Ascending aorta (tissue), 2 donors: ENCODE measurements around the gene TGFBRAP1. TPM values are rescaled to one million over a fixed set of nuclear protein-coding genes. Genes with fewer than 3 reads are reported as not detected.

ENCODE experiments used
- DNase-seq, 2 donors: peaks; one replicate each; pipeline ENCODE4 v3.0.0-alpha.2; 2019; ENCODE audit warnings: low spot score in 2 of 2
- H3K27ac ChIP-seq, 2 donors: fragments of 200-600 bp; sonication (generic); one replicate each; pipeline ENCODE4 v1.5.1; 2016 to 2017; ENCODE audit warnings: mild to moderate bottlenecking in 1 of 2
- H3K27me3 ChIP-seq: fragments of 200-600 bp; sonication (generic); one replicate; pipeline ENCODE4 v1.5.1; 2017
- H3K36me3 ChIP-seq, 2 donors: fragments of 200-600 bp; sonication (generic); one replicate each; pipeline ENCODE4 v1.5.1; 2016
- H3K4me1 ChIP-seq, 2 donors: fragments of 200-600 bp; sonication (generic); one replicate each; pipeline ENCODE4 v1.5.1; 2016 to 2017; ENCODE audit warnings: mild to moderate bottlenecking in 1 of 2
- H3K4me3 ChIP-seq, 2 donors: fragments of 200-600 bp; sonication (generic); one replicate each; pipeline ENCODE4 v1.5.1; 2016 to 2017; ENCODE audit warnings: mild to moderate bottlenecking in 1 of 2
- H3K9me3 ChIP-seq, 2 donors: fragments of 200-600 bp; sonication (generic); one replicate each; pipeline ENCODE4 v1.5.1; 2016
- CTCF ChIP-seq, 3 experiments: fragments of 200-600 bp in 2 of 3; fragments of 450-650 bp in 1 of 3; sonication (generic) in 2 of 3; IDR thresholded peaks; one replicate each; pipeline ENCODE4 v1.5.1; 2016 to 2019; ENCODE audit warnings: antibody characterized with exemption in 3 of 3, mild to moderate bottlenecking in 1 of 3, moderate library complexity in 1 of 3
- intact Hi-C: fragments of 100-400 bp; cut with DNase I; formaldehyde crosslinking; loops from one replicate; pipeline ENCODE4 v1.15.1; 2023
- total RNA-seq: library from RNA; depleted of rRNA; stranded (reverse); fragments of >200 nt; gene quantifications from one replicate; pipeline ENCODE4 v1.1.0, GENCODE V29; 2016

TGFBRAP1 gene
- total RNA-seq, 1 donor from 2014 or later: 30.1 TPM

- H3K4me1 ChIP-seq: peaks cover 0 to 13% of the 10 kb centered on the region in 2 donors
- H3K4me3 ChIP-seq: no peak overlapping the region
- TF ChIP-seq CTCF (IDR thresholded peaks at IDR 0.05): no peak
- no peaks in the 10 kb centered on the region for H3K27me3 ChIP-seq
- intact Hi-C loops: loop anchor here (5.0 kb wide), 2 partner anchors 298 to 857 kb away; partner anchors contain the start of genes MRPS9 and UXS1
- H3K27ac ChIP-seq: no peak overlapping the region
- no peaks in the 10 kb centered on the region for H3K9me3 ChIP-seq
- H3K36me3 ChIP-seq: peaks cover 0 to 8% of the 10 kb centered on the region in 2 donors
- DNase-seq: no peak
These were observed 5.9 kb upstream of the TGFBRAP1 start for GRCh38 chr2:105335469-105335868.

- Histone ChIP-seq H3K4me3 (no peak overlapping the region), H3K27me3 (no peaks in the 10 kb centered on the region), H3K27ac (no peak overlapping the region), H3K36me3 (no peaks in the 10 kb centered on the region), H3K4me1 (peaks cover 0 to 18% of the 10 kb centered on the region in 2 donors), H3K9me3 (no peaks in the 10 kb centered on the region)
- intact Hi-C loops: no loop called here
- TF ChIP-seq CTCF (IDR thresholded peaks at IDR 0.05): no peak
- DNase-seq: no peak
These were observed 4.7 kb upstream of the TGFBRAP1 start for GRCh38 chr2:105334211-105334610.

GRCh38 chr2:105330681-105331375, 1.3 kb upstream of the TGFBRAP1 start:
- DNase-seq: no peak
- Histone ChIP-seq H3K36me3 (no peaks in the 10 kb centered on the region), H3K9me3 (no peaks in the 10 kb centered on the region), H3K27me3 (no peaks in the 10 kb centered on the region), H3K4me1 (peaks cover 0 to 14% of the 10 kb centered on the region in 2 donors), H3K27ac (peak overlapping the region in 1 of 2 donors; percentile 88), H3K4me3 (no peak overlapping the region)
- no peak for TF ChIP-seq CTCF (IDR thresholded peaks at IDR 0.05)
- intact Hi-C loops: no loop called here

- TF ChIP-seq CTCF (IDR thresholded peaks at IDR 0.05): no peak
- intact Hi-C loops: no loop called here
- no peak for DNase-seq
These were observed 359 bp downstream of the TGFBRAP1 start for GRCh38 chr2:105329197-105329554.

GRCh38 chr2:105328281-105329196, 996 bp downstream of the TGFBRAP1 start:
- H3K9me3 ChIP-seq: no peaks in the 10 kb centered on the region
- TF ChIP-seq CTCF (IDR thresholded peaks at IDR 0.05): no peak
- no peaks in the 10 kb centered on the region for H3K27me3 ChIP-seq
- DNase-seq: no peak
- H3K4me3 ChIP-seq: peak overlapping the region; percentile 83 to 91
- intact Hi-C loops: no loop called here
- peak overlapping the region; percentile 80 to 81 for H3K27ac ChIP-seq
- H3K36me3 ChIP-seq: peaks cover 0 to 3% of the 10 kb centered on the region in 2 donors
- H3K4me1 ChIP-seq: peaks cover 0 to 14% of the 10 kb centered on the region in 2 donors

More at GRCh38 chr2:105329197-105329554, 359 bp downstream of the TGFBRAP1 start:
- Histone ChIP-seq H3K27me3 (no peaks in the 10 kb centered on the region), H3K4me3 (peak overlapping the region; percentile 83 to 91), H3K36me3 (peaks cover 0 to 3% of the 10 kb centered on the region in 2 donors), H3K9me3 (no peaks in the 10 kb centered on the region), H3K4me1 (peaks cover 0 to 14% of the 10 kb centered on the region in 2 donors), H3K27ac (peak overlapping the region; percentile 80 to 81)
